Stomach (tissue), 9 donors: ENCODE data around the gene PRR12. TPM values are rescaled to one million over a fixed set of nuclear protein-coding genes. Genes with fewer than 3 reads are reported as not detected.
A peak's percentile ranks its signal among the peaks of the same experiment; 100 is the strongest.

Experiments used
- DNase-seq, 2 donors: peaks; one replicate each; pipeline versions ENCODE4 v3.0.0 to v3.0.0-alpha.2; 2013 to 2019
- H3K27ac ChIP-seq, 5 donors: fragments of 200-600 bp in 4 of 5; sonication (generic) in 4 of 5; one replicate each; pipeline ENCODE4 v1.5.1; 2013 to 2019; ENCODE audit warnings: mild to moderate bottlenecking in 1 of 5, moderate library complexity in 1 of 5
- H3K27me3 ChIP-seq, 3 donors: fragments of 200-600 bp; sonication (generic); one replicate each; pipeline ENCODE4 v1.5.1; 2017 to 2019; ENCODE audit warnings: mixed run types in 1 of 3
- H3K36me3 ChIP-seq, 4 donors: fragments of 200-600 bp; sonication (generic); 1 replicate in 3 of 4; 2 replicates in 1 of 4; pipeline ENCODE4 v1.5.1; 2016 to 2019
- H3K4me1 ChIP-seq, 4 donors: fragments of 200-600 bp; sonication (generic); one replicate each; pipeline ENCODE4 v1.5.1; 2016 to 2019
- H3K4me3 ChIP-seq, 4 donors: fragments of 200-600 bp; sonication (generic) in 3 of 4; one replicate each; pipeline ENCODE4 v1.5.1; 2016 to 2019; ENCODE audit warnings: mild to moderate bottlenecking in 1 of 4
- H3K9me3 ChIP-seq, 4 donors: fragments of 200-600 bp; sonication (generic); one replicate each; pipeline ENCODE4 v1.5.1; 2016 to 2019
- EP300 ChIP-seq: sonication (generic); formaldehyde crosslinking; IDR thresholded peaks from one replicate; pipeline ENCODE4 v1.6.1; 2017; ENCODE audit warnings: antibody characterized with exemption
- POLR2A ChIP-seq, 4 donors: fragments of 450-650 bp; IDR thresholded peaks; one replicate each; pipeline ENCODE4 v1.6.1; 2016; ENCODE audit warnings: antibody characterized with exemption in 4 of 4, control low read depth in 2 of 4, mild to moderate bottlenecking in 1 of 4, moderate library complexity in 1 of 4
- POLR2AphosphoS5 ChIP-seq, 3 donors: sonication (generic); formaldehyde crosslinking; IDR thresholded peaks; one replicate each; pipeline ENCODE4 v1.6.1; 2016; ENCODE audit warnings: antibody characterized with exemption in 3 of 3
- WGBS, 5 donors: extraction: QIAGEN DNeasy Blood & Tissue Kit in 3 of 5; methylation state at CpG; one replicate each; pipeline versions ENCODE4 v1.1.5 to v1.1.7; 2013 to 2018; 5-methylcytosine and 5-hydroxymethylcytosine counted together
- intact Hi-C: fragments of 100-400 bp; cut with DNase I; formaldehyde crosslinking; loops from one replicate; pipeline ENCODE4 v1.15.1; 2023; ENCODE audit warnings: low total_unique reads
- polyA plus RNA-seq, 3 donors: library from polyadenylated mRNA; stranded (reverse); fragments of 200-250 nt; gene quantifications; one replicate each; pipeline ENCODE4 v1.2.3, GENCODE V29; 2013
- total RNA-seq, 5 donors: library from RNA; depleted of rRNA; stranded (reverse); fragments of >200 nt; gene quantifications; one replicate each; pipeline versions ENCODE4 v1.1.0 to v1.2.3, GENCODE V29; 2014 to 2016
- TF ChIP-seq, protein P1 (sequence below), 7 experiments: fragments of 450-650 bp in 4 of 7; fragments of 200-600 bp in 3 of 7; sonication (generic) in 3 of 7; IDR thresholded peaks; one replicate each; pipeline ENCODE4 v1.5.1; 2016 to 2019; ENCODE audit warnings: antibody characterized with exemption in 7 of 7, control low read depth in 2 of 7, mild to moderate bottlenecking in 1 of 7
- donor health status: healthy with polysubstance abuse.
- donor health status: Bipolar disorder and iron deficiency.
- donor health status: healthy.

The PRR12 gene
- total and polyA plus RNA-seq, 8 donors: 3.1 to 88.3 (median 11.0) TPM

DNA sequence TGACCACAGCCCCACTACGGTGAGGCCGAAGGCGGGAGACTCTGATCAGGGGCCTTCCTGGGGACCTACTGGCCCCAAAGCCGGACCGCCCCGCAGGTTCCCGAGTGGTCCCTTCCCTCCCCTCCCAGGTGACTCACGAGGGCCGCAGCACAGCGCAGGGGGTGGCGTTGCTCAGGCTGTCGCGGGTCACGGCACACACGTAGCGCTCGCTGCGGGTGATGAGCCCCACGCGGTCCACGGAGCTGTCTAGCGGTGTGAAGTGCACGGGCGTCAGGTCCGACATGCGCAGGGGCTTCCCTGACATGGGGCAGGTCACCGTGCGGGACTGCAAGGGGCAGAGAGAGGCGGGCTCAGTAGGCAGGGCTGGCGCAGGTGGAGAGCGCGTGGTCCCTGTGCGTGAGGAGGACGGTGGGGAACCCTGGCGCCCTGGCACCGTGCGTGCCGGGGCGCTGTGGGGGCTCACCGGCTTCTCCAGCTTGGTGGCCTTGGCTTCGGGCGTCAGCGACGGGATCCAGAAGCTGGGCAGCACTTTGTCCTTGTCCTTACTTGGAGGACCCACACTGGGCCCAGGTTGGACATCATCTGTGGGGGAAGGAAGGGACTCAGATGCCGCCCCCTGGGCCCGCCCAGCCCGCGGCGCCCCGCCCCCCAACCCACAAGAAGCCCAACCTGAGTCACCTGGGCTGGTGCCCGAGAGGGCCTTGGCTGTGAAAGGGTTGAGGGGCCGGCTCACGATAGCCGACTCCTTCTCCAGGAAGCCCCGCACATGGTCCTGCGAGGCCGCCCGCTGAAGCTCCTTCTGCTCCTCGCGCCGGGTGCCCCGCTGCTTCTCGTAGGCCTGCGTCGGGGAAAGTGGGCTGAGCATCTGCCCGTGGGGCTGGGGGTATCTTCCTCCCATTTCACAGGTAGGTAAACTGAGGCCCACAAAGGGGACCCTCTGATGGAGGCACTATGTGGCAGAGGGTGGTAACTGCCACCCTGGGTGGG, 34.3 kb upstream of the PRR12 start:
- H3K27ac ChIP-seq: peak overlapping the region in 4 of 5 donors; percentile 15 to 85 (median 64)
- WGBS, 5 donors: 75 to 87% (median 82%) methylated on average over 32 to 66 of the region's 66 CpGs
- peak overlapping the region in 2 of 4 donors; percentile 19 to 21 for H3K4me3 ChIP-seq

DNA sequence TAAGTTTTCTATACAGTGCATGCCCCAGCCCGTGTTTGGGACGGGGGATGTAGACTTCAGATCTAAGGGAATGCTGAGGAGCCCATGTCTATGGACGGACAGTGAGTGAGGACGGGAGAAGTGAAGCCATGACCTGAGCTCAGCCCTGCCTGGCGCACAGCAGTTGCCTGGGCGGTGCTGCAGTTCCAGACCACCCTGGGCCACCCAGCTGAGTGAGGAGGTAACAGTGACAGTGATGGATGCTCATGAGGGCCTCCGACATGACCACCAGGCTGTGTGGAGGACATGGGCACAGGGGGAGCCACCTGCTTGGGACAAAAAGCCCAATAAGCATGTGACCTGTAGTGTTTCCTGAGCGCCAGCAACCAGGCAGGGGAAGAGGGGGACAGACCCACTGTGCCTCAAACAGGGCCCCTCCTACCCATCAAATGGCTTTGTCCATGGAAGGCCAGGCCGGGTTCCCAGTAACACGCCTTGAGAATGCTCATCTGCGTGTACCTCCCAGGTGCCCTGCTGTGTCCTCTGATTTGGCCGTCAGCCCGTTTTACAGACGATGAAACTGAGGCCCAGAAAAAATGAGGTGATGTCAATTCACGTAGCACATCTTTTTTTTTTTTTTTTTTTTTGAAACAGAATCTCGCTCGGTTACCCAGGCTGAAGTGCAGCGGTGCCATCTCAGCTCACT, 33.2 kb upstream of the PRR12 start:
- Histone ChIP-seq H3K9me3 (no peaks in the 10 kb centered on the region), H3K4me1 (peaks cover 32 to 75% (median 54%) of the 10 kb centered on the region in 4 donors), H3K27me3 (no peaks in the 10 kb centered on the region), H3K36me3 (peaks cover 35 to 64% (median 57%) of the 10 kb centered on the region in 4 donors), H3K27ac (no peak overlapping the region), H3K4me3 (no peak overlapping the region)
- TF ChIP-seq POLR2AphosphoS5 (IDR thresholded peaks at IDR 0.05) (no peak), POLR2A (IDR thresholded peaks at IDR 0.05) (no peak), EP300 (no peak)
- TF ChIP-seq, protein P1, sequence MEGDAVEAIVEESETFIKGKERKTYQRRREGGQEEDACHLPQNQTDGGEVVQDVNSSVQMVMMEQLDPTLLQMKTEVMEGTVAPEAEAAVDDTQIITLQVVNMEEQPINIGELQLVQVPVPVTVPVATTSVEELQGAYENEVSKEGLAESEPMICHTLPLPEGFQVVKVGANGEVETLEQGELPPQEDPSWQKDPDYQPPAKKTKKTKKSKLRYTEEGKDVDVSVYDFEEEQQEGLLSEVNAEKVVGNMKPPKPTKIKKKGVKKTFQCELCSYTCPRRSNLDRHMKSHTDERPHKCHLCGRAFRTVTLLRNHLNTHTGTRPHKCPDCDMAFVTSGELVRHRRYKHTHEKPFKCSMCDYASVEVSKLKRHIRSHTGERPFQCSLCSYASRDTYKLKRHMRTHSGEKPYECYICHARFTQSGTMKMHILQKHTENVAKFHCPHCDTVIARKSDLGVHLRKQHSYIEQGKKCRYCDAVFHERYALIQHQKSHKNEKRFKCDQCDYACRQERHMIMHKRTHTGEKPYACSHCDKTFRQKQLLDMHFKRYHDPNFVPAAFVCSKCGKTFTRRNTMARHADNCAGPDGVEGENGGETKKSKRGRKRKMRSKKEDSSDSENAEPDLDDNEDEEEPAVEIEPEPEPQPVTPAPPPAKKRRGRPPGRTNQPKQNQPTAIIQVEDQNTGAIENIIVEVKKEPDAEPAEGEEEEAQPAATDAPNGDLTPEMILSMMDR (IDR thresholded peaks at IDR 0.05): no peak
- intact Hi-C loops: no loop called here
- 85 to 94% (median 90%) methylated on average over 17 to 18 of the region's 18 CpGs for WGBS, 5 donors
- no peak for DNase-seq

More for the DNA sequence above, 34.3 kb upstream of the PRR12 start:
- H3K36me3 ChIP-seq: peaks cover 35 to 64% (median 54%) of the 10 kb centered on the region in 4 donors
- H3K4me1 ChIP-seq: peaks cover 32 to 76% (median 58%) of the 10 kb centered on the region in 4 donors
- TF ChIP-seq POLR2A (IDR thresholded peaks at IDR 0.05) (no peak), POLR2AphosphoS5 (IDR thresholded peaks at IDR 0.05) (no peak), EP300 (no peak)
- TF ChIP-seq, protein P1 (IDR thresholded peaks at IDR 0.05): no peak
- H3K9me3 ChIP-seq: no peaks in the 10 kb centered on the region
- intact Hi-C loops: no loop called here
- H3K27me3 ChIP-seq: no peaks in the 10 kb centered on the region
- DNase-seq: peak in 1 of 2 donors; percentile 88

DNA sequence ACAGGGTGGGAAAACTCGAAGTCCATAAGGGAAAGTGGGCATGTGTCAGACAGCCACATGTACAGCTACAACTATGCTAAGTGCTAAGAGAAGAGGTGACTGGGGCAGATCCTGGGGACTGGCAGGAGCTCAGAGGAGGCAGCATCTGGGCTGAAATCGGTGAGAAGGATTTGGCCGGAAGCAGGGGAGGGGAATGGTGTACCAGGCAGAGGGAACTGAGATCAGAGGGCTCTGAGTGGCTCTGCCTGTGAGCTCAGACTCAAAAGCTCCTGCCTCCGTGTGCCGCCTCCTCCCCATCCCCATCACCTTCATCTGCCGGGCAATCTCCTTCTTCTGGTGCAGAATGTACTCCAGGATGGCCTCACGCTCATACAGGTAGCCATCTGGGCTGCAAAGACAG, 32.4 kb upstream of the PRR12 start:
- DNase-seq: no peak
- Histone ChIP-seq H3K27me3 (no peaks in the 10 kb centered on the region), H3K36me3 (peaks cover 35 to 64% (median 58%) of the 10 kb centered on the region in 4 donors), H3K9me3 (no peaks in the 10 kb centered on the region), H3K27ac (no peak overlapping the region), H3K4me3 (no peak overlapping the region), H3K4me1 (peaks cover 29 to 67% (median 48%) of the 10 kb centered on the region in 4 donors)
- intact Hi-C loops: no loop called here
- TF ChIP-seq POLR2AphosphoS5 (IDR thresholded peaks at IDR 0.05): no peak
- TF ChIP-seq, protein P1 (IDR thresholded peaks at IDR 0.05): no peak
- no peak for TF ChIP-seq POLR2A (IDR thresholded peaks at IDR 0.05)
- no peak for TF ChIP-seq EP300
- WGBS, 5 donors: 80 to 87% (median 85%) methylated on average over 7 of the region's 7 CpGs

DNA sequence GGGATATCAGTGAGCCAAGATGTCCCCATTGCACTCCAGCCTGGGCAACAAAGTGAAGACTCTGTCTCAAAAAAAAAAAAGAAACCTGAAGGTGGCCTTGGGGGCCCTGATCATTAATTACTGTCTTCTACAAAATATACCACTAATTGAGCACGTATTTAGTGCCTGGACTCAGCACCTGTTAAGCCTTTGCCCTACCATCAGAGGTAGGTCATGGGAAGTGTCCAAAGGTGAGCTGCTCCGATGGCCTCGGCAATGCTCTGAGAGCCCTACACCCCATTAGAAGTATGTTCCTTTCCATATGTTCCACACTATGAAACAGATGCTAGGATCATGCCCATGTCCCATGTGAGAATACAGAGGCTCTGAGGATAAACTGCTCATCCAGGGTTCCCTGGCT, 31.5 kb upstream of the PRR12 start:
- H3K27ac ChIP-seq: peak overlapping the region in 3 of 5 donors; percentile 26 to 52 (median 50)
- no peak overlapping the region for H3K4me3 ChIP-seq
- no peaks in the 10 kb centered on the region for H3K27me3 ChIP-seq
- TF ChIP-seq, protein P1 (IDR thresholded peaks at IDR 0.05): no peak
- no peak for TF ChIP-seq EP300
- no peak for TF ChIP-seq POLR2AphosphoS5 (IDR thresholded peaks at IDR 0.05)
- no peak for TF ChIP-seq POLR2A (IDR thresholded peaks at IDR 0.05)
- intact Hi-C loops: no loop called here
- H3K36me3 ChIP-seq: peaks cover 35 to 62% (median 57%) of the 10 kb centered on the region in 4 donors
- H3K4me1 ChIP-seq: peaks cover 21 to 59% (median 41%) of the 10 kb centered on the region in 4 donors
- H3K9me3 ChIP-seq: no peaks in the 10 kb centered on the region
- no peak for DNase-seq
- 88 to 96% (median 92%) methylated on average over 3 of the region's 3 CpGs for WGBS, 5 donors
